SK-N-SH treated with all-trans-retinoic acid at 6 μM for 48 hours (cell line): ENCODE data around the gene DDX19B.

Source experiments
- ATAC-seq: fragments of 200-7000 bp; cut with Tn5 transposase; 3 replicates; pipeline ENCODE4 v1.9.1; 2020; ENCODE audit warnings: mild to moderate bottlenecking, moderate library complexity
- ARNTL ChIP-seq: fragments of 450-650 bp; formaldehyde crosslinking; IDR thresholded peaks from 2 replicates; pipeline ENCODE4 v1.5.0; 2020; ENCODE audit warnings: low read depth, mild to moderate bottlenecking, moderate library complexity, borderline replicate concordance
- BACH2 ChIP-seq: fragments of 250-450 bp; sonication (Bioruptor Pico); IDR thresholded peaks from 2 replicates; pipeline ENCODE4 v1.9.0; 2021; ENCODE audit warnings: mild to moderate bottlenecking, borderline replicate concordance
- CREB5 ChIP-seq: fragments of 250-450 bp; sonication (Bioruptor Pico); IDR thresholded peaks from 2 replicates; pipeline ENCODE4 v1.5.1; 2020; ENCODE audit warnings: low read depth, mild to moderate bottlenecking, moderate library complexity
- CSDC2 ChIP-seq: fragments of 250-450 bp; sonication (Bioruptor Pico); IDR thresholded peaks from 2 replicates; pipeline ENCODE4 v1.5.0; 2020; ENCODE audit warnings: mild to moderate bottlenecking, moderate library complexity
- CSRNP3 ChIP-seq: fragments of 250-450 bp; sonication (Bioruptor Pico); IDR thresholded peaks from 2 replicates; pipeline ENCODE4 v1.5.1; 2021; ENCODE audit warnings: mild to moderate bottlenecking, moderate library complexity
- ESRRG ChIP-seq: fragments of 250-450 bp; sonication (Bioruptor Pico); IDR thresholded peaks from 2 replicates; pipeline ENCODE4 v1.6.1; 2021; ENCODE audit warnings: mild to moderate bottlenecking
- GLIS3 ChIP-seq: fragments of 250-450 bp; sonication (Bioruptor Pico); IDR thresholded peaks from 2 replicates; pipeline ENCODE4 v1.5.0; 2020; ENCODE audit warnings: mild to moderate bottlenecking, moderate library complexity
- POU6F1 ChIP-seq: fragments of 250-450 bp; sonication (Bioruptor Pico); IDR thresholded peaks from 2 replicates; pipeline ENCODE4 v1.8.0; 2021; ENCODE audit warnings: low read depth, mild to moderate bottlenecking, moderate library complexity, borderline replicate concordance
- PPARA ChIP-seq: fragments of 250-450 bp; sonication (Bioruptor Pico); IDR thresholded peaks from 2 replicates; pipeline ENCODE4 v1.5.0; 2020; ENCODE audit warnings: mild to moderate bottlenecking, borderline replicate concordance
- RARB ChIP-seq: fragments of 250-450 bp; sonication (Bioruptor Pico); IDR thresholded peaks from 2 replicates; pipeline ENCODE4 v1.8.0; 2021; ENCODE audit warnings: mild to moderate bottlenecking, moderate library complexity
- SNAI2 ChIP-seq: fragments of 250-450 bp; sonication (Bioruptor Pico); IDR thresholded peaks from 2 replicates; pipeline ENCODE4 v1.5.0; 2020; ENCODE audit warnings: mild to moderate bottlenecking, moderate library complexity
- TCF4 ChIP-seq: fragments of 250-450 bp; sonication (Bioruptor Pico); IDR thresholded peaks from 2 replicates; pipeline ENCODE4 v1.8.0; 2021; ENCODE audit warnings: mild to moderate bottlenecking, moderate library complexity, borderline replicate concordance
- TOX ChIP-seq: fragments of 250-450 bp; sonication (Bioruptor Pico); IDR thresholded peaks from 2 replicates; pipeline ENCODE4 v1.8.0; 2021; ENCODE audit warnings: mild to moderate bottlenecking, moderate library complexity, borderline replicate concordance
- TSHZ2 ChIP-seq: fragments of 250-450 bp; sonication (Bioruptor Pico); IDR thresholded peaks from 2 replicates; pipeline ENCODE4 v1.5.0; 2020; ENCODE audit warnings: mild to moderate bottlenecking, moderate library complexity
- ZC3H10 ChIP-seq: fragments of 250-450 bp; sonication (Bioruptor Pico); IDR thresholded peaks from 2 replicates; pipeline ENCODE4 v1.5.1; 2021; ENCODE audit warnings: mild to moderate bottlenecking, moderate library complexity
- ZFP3 ChIP-seq: fragments of 250-450 bp; sonication (Bioruptor Pico); IDR thresholded peaks from 2 replicates; pipeline ENCODE4 v1.5.0; 2020; ENCODE audit warnings: mild to moderate bottlenecking, moderate library complexity
- ZFP30 ChIP-seq: fragments of 450-650 bp; formaldehyde crosslinking; IDR thresholded peaks from 2 replicates; pipeline ENCODE4 v1.5.0; 2022; ENCODE audit warnings: mild to moderate bottlenecking, moderate library complexity
- ZNF565 ChIP-seq: fragments of 450-650 bp; formaldehyde crosslinking; conservative IDR thresholded peaks from 2 replicates; pipeline ENCODE4 v1.5.0; 2020; ENCODE audit warnings: low read depth, mild to moderate bottlenecking, moderate library complexity
- ZNF70 ChIP-seq: fragments of 450-650 bp; formaldehyde crosslinking; IDR thresholded peaks from 2 replicates; pipeline ENCODE4 v1.5.0; 2020; ENCODE audit warnings: mild to moderate bottlenecking, moderate library complexity
- ZNF8 ChIP-seq: fragments of 450-650 bp; formaldehyde crosslinking; IDR thresholded peaks from 2 replicates; pipeline ENCODE4 v1.5.0; 2020; ENCODE audit warnings: mild to moderate bottlenecking, moderate library complexity

DDX19B gene

GRCh38 chr16:70251629-70252354 lies 47.2 kb upstream of the DDX19B start, which contains the start of gene EXOSC6:
Gene EXOSC6, minus strand, starts transcription at chr16:70251940. Its CDS starts 40 bp downstream, at chr16:70251900.
- no peak for TF ChIP-seq CREB5 (CRISPR knock-in tag)
- TF ChIP-seq TOX: no peak
- TF ChIP-seq RARB (CRISPR knock-in tag): no peak
- TF ChIP-seq BACH2 (CRISPR knock-in tag): no peak
- no peak for TF ChIP-seq POU6F1 (CRISPR knock-in tag)
- no peak for TF ChIP-seq ZNF565
- no peak for TF ChIP-seq CSDC2 (CRISPR knock-in tag)
- TF ChIP-seq ESRRG: no peak
- TF ChIP-seq ZC3H10: no peak
- TF ChIP-seq PPARA (CRISPR knock-in tag): no peak
- TF ChIP-seq CSRNP3 (CRISPR knock-in tag): no peak
- no peak for TF ChIP-seq ARNTL
- no peak for TF ChIP-seq ZFP3
- TF ChIP-seq ZNF8 (CRISPR knock-in tag): no peak
- TF ChIP-seq ZFP30 (CRISPR knock-in tag): no peak
- TF ChIP-seq TCF4 (CRISPR knock-in tag): no peak
- no peak for TF ChIP-seq SNAI2
- TF ChIP-seq TSHZ2 (CRISPR knock-in tag): no peak
- ATAC-seq: peak; percentile 95

GRCh38 chr16:70252355-70252988 lies 46.5 kb upstream of the DDX19B start:
- ATAC-seq: peak; percentile 37
- TF ChIP-seq CREB5 (CRISPR knock-in tag) (no peak), GLIS3 (CRISPR knock-in tag) (no peak), ZNF8 (CRISPR knock-in tag) (no peak), TOX (no peak), BACH2 (CRISPR knock-in tag) (no peak), ZNF70 (no peak), POU6F1 (CRISPR knock-in tag) (no peak), ARNTL (no peak), ZFP3 (no peak), RARB (CRISPR knock-in tag) (no peak), TSHZ2 (CRISPR knock-in tag) (no peak), ZNF565 (no peak), ZFP30 (CRISPR knock-in tag) (no peak), CSRNP3 (CRISPR knock-in tag) (no peak), PPARA (CRISPR knock-in tag) (no peak), CSDC2 (CRISPR knock-in tag) (no peak)
